ENCODE results near the gene MIEF1. TPM values are rescaled to one million over a fixed set of nuclear protein-coding genes. Genes with fewer than 3 reads are reported as not detected.

MIEF1 gene
- total RNA-seq, 4 donors from 2014 or later: 16.5 to 51.0 (median 41.3) TPM

DNA sequence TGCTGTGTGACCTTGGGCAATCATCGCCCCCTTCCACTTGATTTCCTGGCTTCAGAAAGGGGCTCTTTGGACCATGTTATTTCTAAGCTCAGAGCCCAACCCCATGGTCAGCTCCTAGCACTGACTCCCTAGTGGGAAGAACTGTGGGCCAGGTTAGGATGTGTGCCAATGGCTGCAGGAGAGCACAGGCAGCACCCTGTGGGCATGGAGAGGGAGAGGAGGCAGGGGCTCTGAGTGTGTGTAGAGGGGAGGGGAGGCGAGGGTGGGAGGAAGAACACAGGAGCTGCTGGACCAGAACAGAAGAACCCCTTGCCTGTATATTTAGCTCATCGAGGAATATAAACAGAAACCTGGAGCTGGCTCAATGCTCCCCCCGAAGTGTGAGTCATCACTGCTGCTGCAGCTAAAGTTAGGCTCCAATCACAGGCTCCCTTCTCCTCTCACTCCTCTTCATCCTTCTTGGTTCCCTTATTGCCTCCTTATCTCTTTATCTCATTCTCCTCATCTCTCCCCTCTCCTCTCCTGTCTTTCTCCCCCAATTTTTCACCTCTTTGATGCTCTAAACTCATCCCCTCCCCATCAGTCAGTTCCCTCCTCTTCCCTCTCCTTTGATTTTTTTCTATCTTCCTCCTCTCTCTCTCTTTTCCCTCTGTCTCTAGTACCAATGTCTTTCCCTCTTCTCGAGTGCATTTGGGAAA lies 44.9 kb downstream of the MIEF1 start:
- no peak for TF ChIP-seq POLR2A (IDR thresholded peaks at IDR 0.05)
- TF ChIP-seq, protein P1, sequence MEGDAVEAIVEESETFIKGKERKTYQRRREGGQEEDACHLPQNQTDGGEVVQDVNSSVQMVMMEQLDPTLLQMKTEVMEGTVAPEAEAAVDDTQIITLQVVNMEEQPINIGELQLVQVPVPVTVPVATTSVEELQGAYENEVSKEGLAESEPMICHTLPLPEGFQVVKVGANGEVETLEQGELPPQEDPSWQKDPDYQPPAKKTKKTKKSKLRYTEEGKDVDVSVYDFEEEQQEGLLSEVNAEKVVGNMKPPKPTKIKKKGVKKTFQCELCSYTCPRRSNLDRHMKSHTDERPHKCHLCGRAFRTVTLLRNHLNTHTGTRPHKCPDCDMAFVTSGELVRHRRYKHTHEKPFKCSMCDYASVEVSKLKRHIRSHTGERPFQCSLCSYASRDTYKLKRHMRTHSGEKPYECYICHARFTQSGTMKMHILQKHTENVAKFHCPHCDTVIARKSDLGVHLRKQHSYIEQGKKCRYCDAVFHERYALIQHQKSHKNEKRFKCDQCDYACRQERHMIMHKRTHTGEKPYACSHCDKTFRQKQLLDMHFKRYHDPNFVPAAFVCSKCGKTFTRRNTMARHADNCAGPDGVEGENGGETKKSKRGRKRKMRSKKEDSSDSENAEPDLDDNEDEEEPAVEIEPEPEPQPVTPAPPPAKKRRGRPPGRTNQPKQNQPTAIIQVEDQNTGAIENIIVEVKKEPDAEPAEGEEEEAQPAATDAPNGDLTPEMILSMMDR (IDR thresholded peaks at IDR 0.05): no peak
- DNase-seq: no peak
- Histone ChIP-seq H3K27me3 (no peaks in the 10 kb centered on the region), H3K9me3 (no peaks in the 10 kb centered on the region), H3K36me3 (no peaks in the 10 kb centered on the region), H3K4me3 (no peak overlapping the region), H3K4me1 (no peaks in the 10 kb centered on the region), H3K27ac (no peak overlapping the region)

DNA sequence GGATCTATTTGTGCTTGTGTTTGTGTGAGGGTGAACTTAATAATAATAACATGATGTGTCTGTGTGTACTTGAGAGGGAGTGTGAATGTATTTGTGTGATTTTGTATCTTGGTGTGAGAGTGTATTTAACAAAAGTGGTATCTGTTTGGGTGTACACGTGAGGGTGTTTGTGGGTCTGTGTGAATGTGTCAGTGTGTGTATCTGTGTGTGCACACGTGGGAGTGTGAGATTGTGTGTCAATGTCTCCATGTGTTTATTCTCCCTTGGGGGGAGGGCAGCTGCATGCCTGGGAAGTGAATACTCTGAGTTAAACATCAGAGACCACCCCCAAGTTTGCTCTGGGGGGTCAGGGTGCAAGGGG lies 45.5 kb downstream of the MIEF1 start:
- H3K36me3 ChIP-seq: no peaks in the 10 kb centered on the region
- no peak overlapping the region for H3K4me3 ChIP-seq
- no peak overlapping the region for H3K27ac ChIP-seq
- H3K4me1 ChIP-seq: no peaks in the 10 kb centered on the region
- no peak for DNase-seq
- H3K27me3 ChIP-seq: no peaks in the 10 kb centered on the region
- no peak for TF ChIP-seq POLR2A (IDR thresholded peaks at IDR 0.05)
- TF ChIP-seq, protein P1 (IDR thresholded peaks at IDR 0.05): no peak
- no peaks in the 10 kb centered on the region for H3K9me3 ChIP-seq

- H3K9me3 ChIP-seq: no peaks in the 10 kb centered on the region
- H3K36me3 ChIP-seq: no peaks in the 10 kb centered on the region
- H3K27ac ChIP-seq: no peak overlapping the region
- TF ChIP-seq, protein P1 (IDR thresholded peaks at IDR 0.05): no peak
- TF ChIP-seq POLR2A (IDR thresholded peaks at IDR 0.05): no peak
- H3K4me3 ChIP-seq: no peak overlapping the region
- H3K27me3 ChIP-seq: peaks cover 0 to 21% of the 10 kb centered on the region in 2 donors
- peaks cover 0 to 13% (median 3%) of the 10 kb centered on the region in 4 donors for H3K4me1 ChIP-seq
- DNase-seq: no peak
Measured at GRCh38 chr22:39553429-39553828, 51.3 kb downstream of the MIEF1 start.

DNA sequence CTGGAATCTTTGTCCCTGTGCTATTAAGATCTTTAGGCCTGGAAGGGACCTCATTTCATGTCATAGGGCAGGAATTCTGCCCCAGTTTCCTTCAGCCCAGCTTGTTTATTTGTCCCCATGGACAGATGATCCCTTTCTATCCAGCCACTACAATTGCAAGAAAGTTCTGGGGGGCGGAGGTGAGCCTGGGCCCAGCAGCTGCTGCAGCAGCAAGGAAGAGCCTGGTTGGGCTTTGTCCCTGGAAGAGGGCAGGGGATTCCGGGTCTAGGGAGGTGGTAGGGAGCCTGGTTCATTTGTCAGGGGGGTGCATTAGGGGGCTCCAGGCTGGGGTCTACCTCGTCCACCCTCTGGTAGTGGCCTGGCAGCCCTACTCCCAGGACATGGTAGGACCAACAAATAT lies 52.1 kb downstream of the MIEF1 start:
- H3K27ac ChIP-seq: no peak overlapping the region
- peaks cover 0 to 24% of the 10 kb centered on the region in 2 donors for H3K27me3 ChIP-seq
- no peak overlapping the region for H3K4me3 ChIP-seq
- peaks cover 0 to 16% (median 3%) of the 10 kb centered on the region in 4 donors for H3K4me1 ChIP-seq
- no peak for DNase-seq
- no peaks in the 10 kb centered on the region for H3K36me3 ChIP-seq
- no peak for TF ChIP-seq POLR2A (IDR thresholded peaks at IDR 0.05)
- H3K9me3 ChIP-seq: peaks cover 0 to 2% (median 0%) of the 10 kb centered on the region in 4 donors

- Histone ChIP-seq H3K4me3 (peak overlapping the region in 3 of 4 donors; percentile 36 to 46 (median 39)), H3K27me3 (peaks cover 0 to 24% of the 10 kb centered on the region in 2 donors), H3K27ac (no peak overlapping the region), H3K9me3 (peaks cover 0 to 3% (median 0%) of the 10 kb centered on the region in 4 donors), H3K36me3 (no peaks in the 10 kb centered on the region), H3K4me1 (peaks cover 0 to 16% (median 3%) of the 10 kb centered on the region in 4 donors)
- TF ChIP-seq, protein P1 (IDR thresholded peaks at IDR 0.05): peak in 3 of 6 experiments; percentile 22 to 28 (median 25)
- TF ChIP-seq POLR2A (IDR thresholded peaks at IDR 0.05): no peak
- DNase-seq: no peak
Measured at GRCh38 chr22:39556970-39557841, 55.1 kb downstream of the MIEF1 start.
